ENCODE measurements around the gene ISOC2. TPM values are rescaled to one million over a fixed set of nuclear protein-coding genes. Genes with fewer than 3 reads are reported as not detected.

ISOC2 gene
- polyA plus RNA-seq, 1 donor: 30.4 TPM

DNA sequence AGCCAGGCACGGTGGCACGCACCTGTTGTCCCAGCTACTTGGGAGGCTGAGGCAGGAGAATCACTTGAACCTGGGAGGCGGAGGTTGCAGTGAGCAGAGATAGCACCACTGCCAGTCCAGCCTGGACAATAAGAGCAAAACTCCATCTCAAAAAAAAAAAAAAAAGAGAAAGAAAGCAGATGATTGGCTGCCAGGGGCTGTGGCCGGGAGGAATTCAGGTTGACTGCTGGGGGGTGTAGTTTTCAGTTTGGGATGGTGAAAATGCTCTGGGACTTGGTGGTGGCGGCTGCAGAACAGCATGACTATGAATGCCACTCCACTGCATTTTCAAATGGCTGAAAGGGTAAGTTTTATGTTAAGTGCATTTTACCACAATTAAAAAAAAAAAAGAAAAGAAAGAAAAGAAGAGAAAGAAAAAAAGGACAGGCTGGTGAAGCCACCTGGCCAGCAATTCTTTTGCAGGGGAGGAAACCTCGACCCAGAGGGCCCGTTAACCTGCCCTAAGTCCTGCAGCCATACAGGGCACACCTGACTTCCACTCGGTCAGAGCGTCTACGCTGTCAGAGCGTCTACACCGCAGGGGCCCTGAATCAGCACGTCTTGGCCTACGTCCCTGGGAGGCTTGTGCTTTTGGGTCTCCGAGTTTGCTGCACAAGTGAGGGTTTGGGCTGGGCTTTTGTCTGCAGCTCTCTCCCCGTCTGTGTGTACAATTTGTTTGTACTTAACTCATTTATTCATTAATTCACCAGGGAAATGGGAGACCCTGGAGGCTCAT, 3.6 kb downstream of the ISOC2 start:
- H3K27me3 ChIP-seq (ENCODE audit: control insufficient read depth, insufficient read depth, low read length): peaks cover 4% of the 10 kb centered on the region
- no peak for DNase-seq
- no peak overlapping the region for H3K27ac ChIP-seq (ENCODE audit: low read length)
- no peaks in the 10 kb centered on the region for H3K9me3 ChIP-seq (ENCODE audit: control insufficient read depth, low read depth, low read length)
- peaks cover 11% of the 10 kb centered on the region for H3K36me3 ChIP-seq (ENCODE audit: control insufficient read depth, insufficient read depth, low read length)
- no peak overlapping the region for H3K4me3 ChIP-seq (ENCODE audit: low read length)
- H3K4me1 ChIP-seq (ENCODE audit: control insufficient read depth, insufficient read depth, low read length): peaks cover 34% of the 10 kb centered on the region
- WGBS (ENCODE audit: insufficient coverage, low lambda C conversion rate): no CpG with 5 or more reads among the region's 16 CpGs

DNA sequence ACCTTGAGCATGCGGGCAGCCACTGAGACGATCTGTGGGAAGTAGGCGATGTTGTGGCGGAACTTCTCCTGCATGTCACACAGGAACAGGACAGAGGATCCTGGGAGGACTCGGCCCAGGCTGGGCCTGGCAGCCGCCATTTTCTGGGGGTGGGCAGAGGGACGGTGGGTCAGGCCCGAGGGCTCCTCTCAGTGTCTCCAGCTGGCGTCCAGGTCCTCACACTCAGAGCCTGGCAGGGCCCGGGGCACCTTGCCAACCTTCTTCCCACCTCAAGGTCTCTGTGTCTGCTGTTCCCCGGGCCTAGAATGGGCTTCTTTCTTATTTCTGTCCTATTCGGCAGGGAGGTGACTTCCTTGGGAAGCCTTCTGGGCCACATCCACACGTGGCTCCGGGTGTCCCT, 5.1 kb downstream of the ISOC2 start:
- no CpG with 5 or more reads among the region's 14 CpGs for WGBS (ENCODE audit: insufficient coverage, low lambda C conversion rate)
- Histone ChIP-seq H3K9me3 (ENCODE audit: control insufficient read depth, low read depth, low read length) (peaks cover 3% of the 10 kb centered on the region), H3K36me3 (ENCODE audit: control insufficient read depth, insufficient read depth, low read length) (peaks cover 11% of the 10 kb centered on the region), H3K4me3 (ENCODE audit: low read length) (no peak overlapping the region), H3K27ac (ENCODE audit: low read length) (no peak overlapping the region), H3K27me3 (ENCODE audit: control insufficient read depth, insufficient read depth, low read length) (peaks cover 16% of the 10 kb centered on the region), H3K4me1 (ENCODE audit: control insufficient read depth, insufficient read depth, low read length) (peaks cover 28% of the 10 kb centered on the region)
- DNase-seq: no peak

DNA sequence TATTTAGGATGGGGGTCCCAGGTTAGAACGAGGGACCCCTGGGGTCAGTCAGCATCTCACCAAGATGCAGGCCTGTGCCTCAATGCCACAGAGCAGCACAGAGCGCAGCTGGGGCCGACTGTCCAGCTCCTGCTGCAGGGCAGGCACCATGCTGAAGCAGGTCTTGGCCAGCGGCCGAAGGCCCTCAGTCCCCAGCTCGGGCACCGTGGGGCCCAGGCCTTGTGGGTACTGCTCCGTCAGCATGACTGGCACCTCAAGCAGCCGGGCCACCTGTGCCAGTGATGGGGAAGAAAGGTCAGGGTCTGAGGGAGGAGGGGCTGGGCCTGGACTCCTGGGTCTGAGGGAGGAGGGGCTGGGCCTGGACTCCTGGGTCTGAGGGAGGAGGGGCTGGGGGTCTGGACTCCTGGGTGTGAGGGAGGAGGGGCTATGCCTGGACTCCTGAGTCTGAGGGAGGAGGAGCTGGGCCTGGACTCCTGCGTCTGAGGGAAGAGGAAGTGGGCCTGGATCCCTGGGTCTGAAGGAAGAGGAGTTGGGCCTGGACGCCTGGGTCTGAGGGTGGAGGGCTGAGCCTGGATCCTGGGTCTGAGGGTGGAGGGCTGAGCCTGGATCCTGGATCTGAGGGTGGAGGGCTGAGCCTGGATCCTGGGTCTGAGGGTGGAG, 5.7 kb downstream of the ISOC2 start:
- H3K36me3 ChIP-seq (ENCODE audit: control insufficient read depth, insufficient read depth, low read length): peaks cover 11% of the 10 kb centered on the region
- H3K9me3 ChIP-seq (ENCODE audit: control insufficient read depth, low read depth, low read length): peaks cover 3% of the 10 kb centered on the region
- no peak for DNase-seq
- H3K4me3 ChIP-seq (ENCODE audit: low read length): no peak overlapping the region
- WGBS (ENCODE audit: insufficient coverage, low lambda C conversion rate): no CpG with 5 or more reads among the region's 11 CpGs
- H3K27ac ChIP-seq (ENCODE audit: low read length): no peak overlapping the region
- H3K27me3 ChIP-seq (ENCODE audit: control insufficient read depth, insufficient read depth, low read length): peaks cover 21% of the 10 kb centered on the region
- H3K4me1 ChIP-seq (ENCODE audit: control insufficient read depth, insufficient read depth, low read length): peaks cover 21% of the 10 kb centered on the region

DNA sequence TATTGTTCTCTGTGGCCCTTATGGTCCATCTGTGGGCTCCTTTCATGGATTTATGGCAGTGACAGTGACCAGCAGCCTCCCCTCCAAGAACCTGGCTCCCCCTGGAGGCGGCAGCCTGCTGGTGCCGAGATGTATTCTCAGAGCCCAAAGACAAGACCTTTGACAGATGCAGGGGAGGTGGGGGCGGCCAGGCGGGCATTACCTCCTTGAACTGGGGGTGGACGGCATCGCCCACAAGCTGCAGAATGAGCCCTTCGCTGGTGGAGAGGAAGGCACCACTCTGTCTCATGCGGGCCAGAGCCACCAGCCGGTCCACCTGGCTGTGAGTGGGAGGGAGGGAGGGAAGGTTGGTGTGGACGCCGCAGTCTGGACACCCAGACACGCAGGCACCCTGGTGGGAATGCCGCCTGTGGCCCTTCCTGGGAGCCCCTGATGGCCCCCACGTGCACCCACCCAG, 6.6 kb downstream of the ISOC2 start:
- H3K4me3 ChIP-seq (ENCODE audit: low read length): no peak overlapping the region
- peaks cover 12% of the 10 kb centered on the region for H3K4me1 ChIP-seq (ENCODE audit: control insufficient read depth, insufficient read depth, low read length)
- H3K9me3 ChIP-seq (ENCODE audit: control insufficient read depth, low read depth, low read length): peaks cover 3% of the 10 kb centered on the region
- peaks cover 11% of the 10 kb centered on the region for H3K36me3 ChIP-seq (ENCODE audit: control insufficient read depth, insufficient read depth, low read length)
- WGBS (ENCODE audit: insufficient coverage, low lambda C conversion rate): no CpG with 5 or more reads among the region's 14 CpGs
- no peak for DNase-seq
- H3K27ac ChIP-seq (ENCODE audit: low read length): no peak overlapping the region
- peaks cover 27% of the 10 kb centered on the region for H3K27me3 ChIP-seq (ENCODE audit: control insufficient read depth, insufficient read depth, low read length)

DNA sequence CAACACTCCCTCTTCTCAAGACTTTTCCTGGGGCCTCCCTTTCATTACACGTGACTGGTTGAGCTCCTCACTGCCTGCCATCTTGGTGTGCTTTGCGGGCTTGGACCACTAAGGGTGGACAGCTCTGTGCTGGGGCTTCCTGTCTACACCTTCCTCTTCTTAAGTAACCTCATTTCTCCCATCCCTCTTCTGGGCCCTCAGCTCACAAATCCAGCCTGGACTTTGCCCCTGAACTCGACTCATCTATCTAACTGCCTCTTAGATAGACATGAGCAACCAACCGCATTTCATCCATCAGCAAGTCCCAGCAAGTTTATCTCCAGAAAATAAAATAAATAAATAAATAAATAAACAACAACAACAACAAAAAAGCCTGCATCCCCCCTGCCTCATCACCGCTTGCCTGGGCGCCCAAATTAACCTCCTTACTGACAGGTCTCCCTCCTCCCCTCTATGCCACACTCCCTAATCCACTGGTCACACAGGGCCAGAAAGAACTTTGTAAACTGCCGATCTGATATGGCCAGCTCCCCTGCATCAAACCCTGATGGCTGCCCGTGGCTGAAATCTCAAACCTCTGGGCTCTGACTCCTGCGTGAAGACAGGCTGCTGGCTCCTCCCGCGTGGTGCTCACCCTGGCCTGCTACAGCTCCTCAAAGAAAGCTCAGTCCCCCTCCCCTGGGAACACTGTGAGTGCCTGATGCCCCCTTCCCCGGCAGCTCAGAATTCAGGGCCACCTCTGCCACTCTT, 7.8 kb downstream of the ISOC2 start:
- Histone ChIP-seq H3K36me3 (ENCODE audit: control insufficient read depth, insufficient read depth, low read length) (peaks cover 11% of the 10 kb centered on the region), H3K27me3 (ENCODE audit: control insufficient read depth, insufficient read depth, low read length) (peaks cover 36% of the 10 kb centered on the region), H3K9me3 (ENCODE audit: control insufficient read depth, low read depth, low read length) (peaks cover 9% of the 10 kb centered on the region), H3K27ac (ENCODE audit: low read length) (no peak overlapping the region), H3K4me3 (ENCODE audit: low read length) (no peak overlapping the region), H3K4me1 (ENCODE audit: control insufficient read depth, insufficient read depth, low read length) (peaks cover 8% of the 10 kb centered on the region)
- peak in 1 of 2 donors; percentile 59 for DNase-seq
- 88% methylated on average over 2 of the region's 12 CpGs for WGBS (ENCODE audit: insufficient coverage, low lambda C conversion rate)

DNA sequence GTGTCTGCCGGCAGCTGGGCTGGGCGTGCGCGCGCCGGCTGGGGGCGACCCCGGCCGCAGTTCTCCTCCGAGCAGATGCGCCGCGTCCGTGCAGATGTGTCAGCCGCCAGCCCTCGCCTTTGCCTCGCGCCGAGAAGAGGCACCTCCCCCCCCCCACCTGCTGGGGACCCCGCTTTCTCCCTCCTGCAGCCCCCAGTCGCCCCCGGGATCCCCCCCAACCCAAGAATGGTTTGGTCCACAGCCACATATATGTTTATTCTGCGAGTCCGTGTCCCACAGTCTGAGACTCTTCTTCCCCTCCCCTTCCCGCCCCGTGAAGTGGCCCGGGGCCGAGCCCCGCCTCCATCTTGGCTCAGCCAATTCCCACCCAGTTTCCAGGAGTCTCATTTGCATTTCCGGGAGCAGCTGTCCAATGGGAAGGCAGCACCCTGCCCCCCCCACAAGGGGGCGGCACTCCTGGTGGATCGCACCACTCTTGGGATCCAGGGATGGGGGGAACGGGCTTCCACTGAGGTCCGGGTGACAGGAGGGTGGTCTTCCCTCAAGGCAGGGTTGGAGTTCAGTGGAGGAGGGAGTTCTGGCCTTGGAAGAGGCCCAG, 8.6 kb downstream of the ISOC2 start:
- no CpG with 5 or more reads among the region's 34 CpGs for WGBS (ENCODE audit: insufficient coverage, low lambda C conversion rate)
- peak; percentile 79 to 82 for DNase-seq
- no peak overlapping the region for H3K4me3 ChIP-seq (ENCODE audit: low read length)

DNA sequence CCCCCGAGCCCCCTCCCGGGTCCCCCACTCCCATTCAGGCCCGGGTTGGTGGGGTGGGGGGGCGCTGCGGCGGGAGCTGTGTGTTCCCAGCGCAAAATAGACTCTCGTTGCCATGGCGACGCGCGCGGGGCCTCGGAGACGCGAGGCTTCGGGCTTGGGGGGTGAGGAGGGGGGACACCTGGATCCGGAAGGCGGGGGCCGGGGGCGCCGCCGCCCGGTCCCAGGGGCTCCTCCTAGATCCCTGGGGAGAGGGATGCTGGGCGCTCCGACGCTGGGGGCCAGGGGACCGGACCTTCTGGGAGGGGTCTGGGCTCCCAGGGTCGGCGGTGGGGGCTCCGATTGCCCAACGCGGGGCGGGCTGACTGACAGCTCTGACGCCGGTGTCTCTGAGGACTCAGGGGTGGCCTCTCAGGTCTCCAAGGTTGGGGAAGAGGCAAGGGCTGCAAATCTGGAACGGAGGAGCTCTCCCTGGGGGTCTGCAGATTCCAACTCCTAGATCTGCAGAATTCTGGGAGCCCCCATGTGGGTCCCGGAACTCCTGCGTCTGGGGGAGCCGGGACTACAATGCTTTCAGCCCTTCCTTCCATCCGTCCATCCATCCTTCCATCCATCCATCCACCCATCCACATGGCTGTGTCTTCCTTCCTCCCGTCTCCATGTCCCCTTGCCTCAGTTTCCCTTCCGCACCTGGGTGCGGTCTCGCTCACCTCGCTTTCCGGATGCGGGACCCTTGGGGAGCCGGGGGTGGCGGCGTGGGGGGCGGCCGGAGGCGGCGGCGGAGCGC, 9.3 kb downstream of the ISOC2 start:
- H3K36me3 ChIP-seq (ENCODE audit: control insufficient read depth, insufficient read depth, low read length): peaks cover 11% of the 10 kb centered on the region
- peaks cover 9% of the 10 kb centered on the region for H3K9me3 ChIP-seq (ENCODE audit: control insufficient read depth, low read depth, low read length)
- peak overlapping the region; percentile 7 for H3K4me3 ChIP-seq (ENCODE audit: low read length)
- DNase-seq: no peak
- no peak overlapping the region for H3K27ac ChIP-seq (ENCODE audit: low read length)
- H3K4me1 ChIP-seq (ENCODE audit: control insufficient read depth, insufficient read depth, low read length): peaks cover 8% of the 10 kb centered on the region
- no CpG with 5 or more reads among the region's 57 CpGs for WGBS (ENCODE audit: insufficient coverage, low lambda C conversion rate)
- peaks cover 43% of the 10 kb centered on the region for H3K27me3 ChIP-seq (ENCODE audit: control insufficient read depth, insufficient read depth, low read length)

More for the DNA sequence above, 8.6 kb downstream of the ISOC2 start:
- H3K36me3 ChIP-seq (ENCODE audit: control insufficient read depth, insufficient read depth, low read length): peaks cover 11% of the 10 kb centered on the region
- H3K27me3 ChIP-seq (ENCODE audit: control insufficient read depth, insufficient read depth, low read length): peaks cover 36% of the 10 kb centered on the region
- no peak overlapping the region for H3K27ac ChIP-seq (ENCODE audit: low read length)
- peaks cover 8% of the 10 kb centered on the region for H3K4me1 ChIP-seq (ENCODE audit: control insufficient read depth, insufficient read depth, low read length)
- peaks cover 9% of the 10 kb centered on the region for H3K9me3 ChIP-seq (ENCODE audit: control insufficient read depth, low read depth, low read length)

DNA sequence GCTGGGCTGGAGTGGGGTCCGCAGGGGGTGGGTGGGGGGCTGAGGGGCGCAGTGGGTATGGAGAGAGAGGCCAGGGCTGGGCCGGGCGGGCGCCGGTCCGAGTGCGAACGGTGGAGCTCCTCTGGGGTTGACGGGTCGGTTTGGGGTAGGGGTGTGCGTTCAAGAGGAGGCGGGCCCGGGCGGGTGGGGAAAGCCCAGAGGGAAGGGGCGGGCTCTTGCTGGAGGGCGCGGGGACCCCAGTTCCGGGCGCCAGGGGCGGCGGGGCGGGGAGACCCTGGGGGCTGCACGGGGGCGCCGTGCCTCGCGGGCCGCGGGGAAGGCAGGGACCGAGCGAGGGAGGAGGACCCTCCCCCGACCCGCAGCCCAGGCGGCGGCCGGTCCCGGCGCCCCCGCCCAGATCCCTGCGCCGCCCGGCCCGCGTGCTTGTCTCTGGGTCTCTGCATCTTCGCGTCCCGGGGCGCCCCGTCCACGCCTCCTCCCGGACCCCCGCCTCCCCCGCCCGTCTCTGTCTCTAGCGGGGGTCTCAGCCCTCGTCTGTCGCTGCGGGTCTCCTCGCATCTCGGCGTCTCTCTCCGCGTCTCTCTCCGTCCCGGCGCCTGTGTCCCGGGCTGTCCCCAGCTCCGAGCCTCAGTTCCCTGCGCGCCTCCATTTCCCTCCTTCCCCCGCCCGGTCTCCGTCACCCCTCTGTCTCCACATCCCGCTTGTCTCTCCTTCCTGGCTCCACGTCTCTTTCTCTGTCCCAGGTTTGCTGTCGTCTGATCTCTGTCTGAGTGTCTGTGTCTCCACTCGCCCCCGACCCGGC, 10.1 kb downstream of the ISOC2 start:
- Histone ChIP-seq H3K27me3 (ENCODE audit: control insufficient read depth, insufficient read depth, low read length) (peaks cover 49% of the 10 kb centered on the region), H3K4me1 (ENCODE audit: control insufficient read depth, insufficient read depth, low read length) (peaks cover 8% of the 10 kb centered on the region), H3K4me3 (ENCODE audit: low read length) (no peak overlapping the region), H3K9me3 (ENCODE audit: control insufficient read depth, low read depth, low read length) (peaks cover 9% of the 10 kb centered on the region), H3K36me3 (ENCODE audit: control insufficient read depth, insufficient read depth, low read length) (peaks cover 9% of the 10 kb centered on the region), H3K27ac (ENCODE audit: low read length) (no peak overlapping the region)
- WGBS (ENCODE audit: insufficient coverage, low lambda C conversion rate): 0% methylated on average over 4 of the region's 80 CpGs
- DNase-seq: no peak

DNA sequence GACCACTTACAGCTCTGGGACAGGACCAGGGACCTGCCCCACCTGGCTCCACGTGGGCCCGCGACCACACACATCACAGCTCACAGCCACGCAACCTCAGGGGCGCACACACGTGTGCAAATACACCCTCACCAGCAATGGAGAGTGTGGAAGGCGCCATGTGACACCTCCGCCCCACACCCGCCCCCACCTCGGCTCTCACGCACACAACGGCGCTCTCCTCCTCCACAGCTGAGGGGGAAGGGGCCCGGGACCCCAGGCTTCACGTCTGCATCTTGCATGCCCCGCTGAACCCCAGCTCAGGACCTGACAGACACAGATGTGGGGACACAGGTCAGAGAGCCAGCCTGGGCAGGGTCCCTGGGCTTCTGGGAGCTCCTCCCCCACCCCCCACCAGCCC, 12.0 kb downstream of the ISOC2 start:
- Histone ChIP-seq H3K27ac (ENCODE audit: low read length) (no peak overlapping the region), H3K4me1 (ENCODE audit: control insufficient read depth, insufficient read depth, low read length) (peaks cover 8% of the 10 kb centered on the region), H3K9me3 (ENCODE audit: control insufficient read depth, low read depth, low read length) (peaks cover 9% of the 10 kb centered on the region), H3K27me3 (ENCODE audit: control insufficient read depth, insufficient read depth, low read length) (peaks cover 65% of the 10 kb centered on the region), H3K4me3 (ENCODE audit: low read length) (no peak overlapping the region), H3K36me3 (ENCODE audit: control insufficient read depth, insufficient read depth, low read length) (peaks cover 4% of the 10 kb centered on the region)
- WGBS (ENCODE audit: insufficient coverage, low lambda C conversion rate): no CpG with 5 or more reads among the region's 16 CpGs
- no peak for DNase-seq

Measured in large intestine (tissue), 3 donors.